Measurements from ENCODE around the gene CD6. TPM values are rescaled to one million over a fixed set of nuclear protein-coding genes. Genes with fewer than 3 reads are reported as not detected.
A peak's percentile ranks its signal among the peaks of the same experiment; 100 is the strongest.

CD6 gene
- total and polyA plus RNA-seq, 2 donors from 2014 or later = 0.24 to 6.7 TPM

GRCh38 chr11:61020551-61021235, 49.2 kb downstream of the CD6 start:
- FAIRE-seq = no peak
- TF ChIP-seq CTCF (IDR thresholded peaks at IDR 0.05; ENCODE audit: borderline replicate concordance, extremely low read depth, insufficient read depth) = no peak
- H3K36me3 ChIP-seq (ENCODE audit: control insufficient read depth in 2 of 3, insufficient read depth in 3 of 3, low read length in 3 of 3) = no peaks in the 10 kb centered on the region
- H3K27me3 ChIP-seq (ENCODE audit: control insufficient read depth, insufficient read depth, low read length) = no peaks in the 10 kb centered on the region
- intact Hi-C loops (cut with DNase I) = no loop called here
- no peak overlapping the region for H3K9ac ChIP-seq (ENCODE audit: low read length in 3 of 3)
- H3K4me3 ChIP-seq (ENCODE audit: low read length in 3 of 3) = no peak overlapping the region
- peak in 1 of 5 donors; percentile 22 for DNase-seq
- no peak overlapping the region for H3K27ac ChIP-seq (ENCODE audit: low read depth in 2 of 2, low read length in 2 of 2)
- H3K9me3 ChIP-seq (ENCODE audit: control insufficient read depth in 2 of 3, insufficient read depth in 1 of 3, low read length in 3 of 3) = no peaks in the 10 kb centered on the region
- H3K4me1 ChIP-seq (ENCODE audit: control insufficient read depth in 2 of 3, insufficient read depth in 2 of 3, low read depth in 1 of 3, low read length in 3 of 3) = peaks cover 0 to under 1% (median 0%) of the 10 kb centered on the region in 3 donors

- TF ChIP-seq CTCF (IDR thresholded peaks at IDR 0.05; ENCODE audit: borderline replicate concordance, extremely low read depth, insufficient read depth) = no peak
- Histone ChIP-seq H3K27me3 (ENCODE audit: control insufficient read depth, insufficient read depth, low read length) (no peaks in the 10 kb centered on the region), H3K36me3 (ENCODE audit: control insufficient read depth in 2 of 3, insufficient read depth in 3 of 3, low read length in 3 of 3) (no peaks in the 10 kb centered on the region), H3K4me1 (ENCODE audit: control insufficient read depth in 2 of 3, insufficient read depth in 2 of 3, low read depth in 1 of 3, low read length in 3 of 3) (peaks cover 0 to 3% (median 0%) of the 10 kb centered on the region in 3 donors), H3K9ac (ENCODE audit: low read length in 3 of 3) (no peak overlapping the region), H3K9me3 (ENCODE audit: control insufficient read depth in 2 of 3, insufficient read depth in 1 of 3, low read length in 3 of 3) (no peaks in the 10 kb centered on the region), H3K27ac (ENCODE audit: low read depth in 2 of 2, low read length in 2 of 2) (no peak overlapping the region), H3K4me3 (ENCODE audit: low read length in 3 of 3) (no peak overlapping the region)
- DNase-seq (peak in 4 of 5 donors; percentile 52 to 78 (median 60)), FAIRE-seq (no peak)
- intact Hi-C loops (cut with DNase I) = no loop called here
Observed at GRCh38 chr11:61021661-61022212, 50.3 kb downstream of the CD6 start.

- peak in 1 of 5 donors; percentile 33 for DNase-seq
- Histone ChIP-seq H3K27ac (ENCODE audit: low read depth in 2 of 2, low read length in 2 of 2) (no peak overlapping the region), H3K9me3 (ENCODE audit: control insufficient read depth in 2 of 3, insufficient read depth in 1 of 3, low read length in 3 of 3) (no peaks in the 10 kb centered on the region), H3K36me3 (ENCODE audit: control insufficient read depth in 2 of 3, insufficient read depth in 3 of 3, low read length in 3 of 3) (no peaks in the 10 kb centered on the region), H3K4me3 (ENCODE audit: low read length in 3 of 3) (no peak overlapping the region), H3K9ac (ENCODE audit: low read length in 3 of 3) (no peak overlapping the region), H3K27me3 (ENCODE audit: control insufficient read depth, insufficient read depth, low read length) (no peaks in the 10 kb centered on the region), H3K4me1 (ENCODE audit: control insufficient read depth in 2 of 3, insufficient read depth in 2 of 3, low read depth in 1 of 3, low read length in 3 of 3) (peaks cover 0 to 3% (median 0%) of the 10 kb centered on the region in 3 donors)
- intact Hi-C loops (cut with DNase I) = no loop called here
- TF ChIP-seq CTCF (IDR thresholded peaks at IDR 0.05; ENCODE audit: borderline replicate concordance, extremely low read depth, insufficient read depth) = no peak
- no peak for FAIRE-seq
Observed at GRCh38 chr11:61022311-61023085, 51.0 kb downstream of the CD6 start.
